RWPE1 (cell line): ENCODE results near the gene B4GALT7.

Experiments
- CTCF ChIA-PET: fragments of 350-600 bp; sonication (Branson Sonifier 250); formaldehyde crosslinking; extraction: SDS; loops from one replicate; lab custom pipeline; 2021; lab: Yijun Ruan, JAX
- POLR2A ChIA-PET: fragments of 400-600 bp; formaldehyde crosslinking; extraction: SDS; loops from one replicate; lab custom pipeline; 2020; ENCODE audit warnings: antibody characterized with exemption; ENCODE audit not compliant: low non-redundant PET; lab: Yijun Ruan, JAX
- DNase-seq: peaks from one replicate; pipeline ENCODE4 v3.0.0; 2012; ENCODE audit warnings: low spot score
- H3K27ac ChIP-seq: fragments of 450-650 bp; 2 replicates; pipeline ENCODE4 v1.5.1; 2017
- TF ChIP-seq, protein P1 (sequence below): fragments of 450-650 bp; conservative IDR thresholded peaks from 2 replicates; pipeline ENCODE4 v1.5.1; 2017; ENCODE audit warnings: low read depth, mild to moderate bottlenecking

The B4GALT7 gene

DNA sequence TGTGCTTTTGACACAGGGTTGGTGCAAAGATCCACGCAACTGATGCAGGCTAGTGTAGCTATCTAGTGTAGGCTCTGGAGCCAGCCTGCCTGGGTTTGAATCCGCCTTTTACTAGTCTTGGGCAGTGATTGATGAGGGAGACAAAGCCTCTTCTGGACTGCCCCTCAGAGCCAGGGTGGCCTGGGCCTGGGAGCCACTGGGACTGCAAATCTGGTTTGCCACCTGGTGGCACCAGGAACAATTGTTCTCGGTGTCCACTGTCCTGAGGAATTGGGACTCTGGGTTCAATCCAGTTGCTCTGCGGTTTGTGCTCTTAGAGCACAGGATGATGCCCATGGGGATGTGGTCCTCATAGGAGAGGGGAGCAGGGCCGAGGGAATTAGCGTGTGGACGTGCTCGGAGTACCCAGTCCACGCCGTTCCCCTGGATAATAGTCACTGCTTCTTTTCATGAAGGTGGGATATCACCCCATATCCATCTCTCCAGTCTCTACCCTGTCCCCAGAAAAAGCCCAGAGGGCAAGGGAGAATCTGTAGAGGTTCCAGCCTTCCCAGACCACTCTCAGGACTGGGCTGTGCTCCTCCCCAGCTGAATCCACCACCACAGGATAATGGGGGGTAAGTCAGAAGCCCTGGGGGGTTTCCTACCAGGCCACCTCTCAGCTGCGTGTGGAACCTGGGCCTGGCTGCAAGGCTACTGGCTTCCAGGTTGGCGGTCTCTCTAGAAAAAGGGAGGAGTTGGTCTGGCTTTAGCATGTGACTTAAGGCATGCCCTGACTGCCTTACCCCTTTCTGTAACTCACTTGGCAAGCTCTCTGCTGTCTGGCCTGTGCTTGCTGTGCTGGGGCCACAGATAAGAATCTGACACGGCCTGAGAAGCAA is 1.9 kb downstream of the B4GALT7 start:
- DNase-seq: no peak
- POLR2A ChIA-PET: no interaction called here
- CTCF ChIA-PET: interaction anchor here (0.9 kb wide), 1 partner anchor 20 kb away, joined by 3 read pairs; no protein-coding TSS in a partner anchor
- TF ChIP-seq, protein P1, sequence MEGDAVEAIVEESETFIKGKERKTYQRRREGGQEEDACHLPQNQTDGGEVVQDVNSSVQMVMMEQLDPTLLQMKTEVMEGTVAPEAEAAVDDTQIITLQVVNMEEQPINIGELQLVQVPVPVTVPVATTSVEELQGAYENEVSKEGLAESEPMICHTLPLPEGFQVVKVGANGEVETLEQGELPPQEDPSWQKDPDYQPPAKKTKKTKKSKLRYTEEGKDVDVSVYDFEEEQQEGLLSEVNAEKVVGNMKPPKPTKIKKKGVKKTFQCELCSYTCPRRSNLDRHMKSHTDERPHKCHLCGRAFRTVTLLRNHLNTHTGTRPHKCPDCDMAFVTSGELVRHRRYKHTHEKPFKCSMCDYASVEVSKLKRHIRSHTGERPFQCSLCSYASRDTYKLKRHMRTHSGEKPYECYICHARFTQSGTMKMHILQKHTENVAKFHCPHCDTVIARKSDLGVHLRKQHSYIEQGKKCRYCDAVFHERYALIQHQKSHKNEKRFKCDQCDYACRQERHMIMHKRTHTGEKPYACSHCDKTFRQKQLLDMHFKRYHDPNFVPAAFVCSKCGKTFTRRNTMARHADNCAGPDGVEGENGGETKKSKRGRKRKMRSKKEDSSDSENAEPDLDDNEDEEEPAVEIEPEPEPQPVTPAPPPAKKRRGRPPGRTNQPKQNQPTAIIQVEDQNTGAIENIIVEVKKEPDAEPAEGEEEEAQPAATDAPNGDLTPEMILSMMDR: no peak
- peak overlapping the region; percentile 55 for H3K27ac ChIP-seq

DNA sequence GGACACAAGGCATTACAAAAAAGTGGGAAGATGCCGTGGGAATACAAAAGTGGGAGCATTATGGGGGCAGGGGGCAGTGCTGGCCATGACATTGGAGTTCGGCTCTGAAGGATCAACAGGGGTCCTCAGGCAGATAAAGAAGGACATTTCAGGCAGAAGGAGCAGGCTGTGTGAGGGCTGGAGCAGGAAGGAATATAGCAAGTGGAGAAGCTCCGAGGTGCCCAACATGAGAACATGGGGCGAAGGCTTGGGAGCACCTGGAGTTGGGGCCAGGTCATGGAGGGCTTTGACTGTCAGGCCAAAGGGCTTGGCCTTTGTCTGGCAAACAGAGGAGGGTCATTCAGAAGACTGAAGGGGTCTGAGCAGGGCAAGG is 2.5 kb downstream of the B4GALT7 start:
- POLR2A ChIA-PET: no interaction called here
- TF ChIP-seq, protein P1: no peak
- DNase-seq: no peak
- H3K27ac ChIP-seq: peak overlapping the region; percentile 55
- CTCF ChIA-PET: no interaction called here

DNA sequence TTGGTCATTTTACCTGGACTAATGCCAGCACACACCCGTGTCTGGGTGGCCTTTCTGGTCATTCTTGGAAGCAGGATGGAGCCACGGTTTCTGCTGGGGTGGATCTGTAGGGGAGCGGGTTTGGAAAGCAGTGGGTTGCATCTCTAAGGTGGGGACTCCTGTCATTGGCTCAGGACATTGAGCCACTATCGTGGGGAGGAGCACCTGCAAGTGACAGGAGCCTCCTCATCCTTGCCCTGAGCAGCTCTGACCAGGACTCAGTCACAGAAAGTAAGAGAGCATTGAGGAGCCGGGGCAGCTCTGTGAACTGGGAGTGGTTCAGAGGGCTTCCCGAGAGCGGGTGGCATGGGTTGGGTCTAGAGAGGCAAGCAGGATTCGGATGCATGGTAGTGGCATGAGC is 3.7 kb downstream of the B4GALT7 start:
- H3K27ac ChIP-seq: peak overlapping the region; percentile 1; the same call in 1 of the 2 replicates
- CTCF ChIA-PET: no interaction called here
- POLR2A ChIA-PET: interaction anchor here (0.5 to 0.6 kb wide), 2 partner anchors 199 to 555 kb away, joined by 3 to 4 read pairs; no protein-coding TSS in a partner anchor
- no peak for DNase-seq
- TF ChIP-seq, protein P1: no peak

DNA sequence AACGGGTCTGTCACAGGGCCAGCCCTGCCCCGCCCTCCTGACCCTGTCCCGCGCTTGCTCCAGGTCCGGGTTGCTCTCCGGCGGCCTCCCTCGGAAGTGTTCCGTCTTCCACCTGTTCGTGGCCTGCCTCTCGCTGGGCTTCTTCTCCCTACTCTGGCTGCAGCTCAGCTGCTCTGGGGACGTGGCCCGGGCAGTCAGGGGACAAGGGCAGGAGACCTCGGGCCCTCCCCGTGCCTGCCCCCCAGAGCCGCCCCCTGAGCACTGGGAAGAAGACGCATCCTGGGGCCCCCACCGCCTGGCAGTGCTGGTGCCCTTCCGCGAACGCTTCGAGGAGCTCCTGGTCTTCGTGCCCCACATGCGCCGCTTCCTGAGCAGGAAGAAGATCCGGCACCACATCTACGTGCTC is 4.2 kb downstream of the B4GALT7 start:
- CTCF ChIA-PET: no interaction called here
- TF ChIP-seq, protein P1: no peak
- H3K27ac ChIP-seq: peak overlapping the region; percentile 1; the same call in 1 of the 2 replicates
- POLR2A ChIA-PET: interaction anchor here (0.5 kb wide), 1 partner anchor 199 kb away, joined by 3 read pairs; no protein-coding TSS in a partner anchor
- DNase-seq: no peak

DNA sequence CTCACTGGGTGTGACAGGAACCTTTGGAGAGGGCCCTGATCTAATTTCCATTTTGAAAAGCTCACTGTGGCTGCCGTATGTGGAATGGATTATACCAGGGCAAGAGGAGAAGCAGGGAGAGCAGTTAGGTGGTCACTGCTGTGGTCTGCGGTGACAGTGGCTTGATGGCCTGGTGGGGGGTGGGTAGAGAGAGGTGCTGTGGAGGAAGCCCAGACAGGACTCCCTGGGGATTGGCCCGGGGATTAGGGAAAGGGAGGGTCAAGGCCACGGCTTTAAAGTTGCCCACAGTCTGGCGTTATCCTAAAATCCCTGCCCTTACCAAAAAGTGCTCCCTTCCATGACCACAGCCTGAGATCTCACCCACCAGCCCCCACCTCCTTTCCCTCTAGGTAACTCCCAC is 4.7 kb downstream of the B4GALT7 start:
- no peak for DNase-seq
- ChIA-PET CTCF (interaction anchor here (1.0 kb wide), 1 partner anchor 12 kb away, joined by 8 read pairs; no protein-coding TSS in a partner anchor), POLR2A (no interaction called here)
- TF ChIP-seq, protein P1: no peak
- no peak overlapping the region for H3K27ac ChIP-seq

DNA sequence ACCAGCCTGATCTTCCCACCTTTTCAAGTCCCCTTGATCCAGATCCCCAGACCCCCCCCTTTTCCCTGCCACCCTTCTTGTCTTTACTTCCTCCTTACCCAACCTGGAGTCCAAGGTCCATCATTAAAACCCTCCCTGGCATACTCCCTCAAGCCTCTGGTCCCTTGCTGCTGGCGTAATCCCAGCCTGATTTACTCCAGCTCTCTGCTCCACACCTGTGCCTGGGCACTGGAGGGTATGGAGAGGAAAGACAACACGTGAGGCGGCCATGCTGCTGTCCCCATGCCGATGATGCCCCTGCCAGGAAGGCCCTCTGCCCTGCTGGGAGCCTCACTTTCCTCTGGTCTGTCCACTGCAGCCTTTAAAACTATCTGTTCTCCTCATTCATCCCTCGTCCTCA is 5.1 kb downstream of the B4GALT7 start:
- 0 out of 2 replicates have a peak overlapping the region, but pooled peaks have one; percentile 4 for H3K27ac ChIP-seq
- CTCF ChIA-PET: interaction anchor here (0.6 to 1.0 kb wide), 2 partner anchors 12 to 456 kb away, joined by 3 to 8 read pairs; no protein-coding TSS in a partner anchor
- DNase-seq: no peak
- TF ChIP-seq, protein P1: no peak
- POLR2A ChIA-PET: no interaction called here
